Measurements from ENCODE around the gene SUGCT.

The SUGCT gene

GRCh38 chr7:40753455-40753854 lies 618.6 kb downstream of the SUGCT start:
- FAIRE-seq, result no peak

GRCh38 chr7:40755438-40755837 lies 620.6 kb downstream of the SUGCT start:
- FAIRE-seq, result no peak

GRCh38 chr7:40757109-40757508 lies 622.3 kb downstream of the SUGCT start:
- no peak for FAIRE-seq

GRCh38 chr7:40758590-40758989 lies 623.8 kb downstream of the SUGCT start:
- no peak for FAIRE-seq

- FAIRE-seq, result no peak
Observed at GRCh38 chr7:40760293-40760964, 625.6 kb downstream of the SUGCT start.

- FAIRE-seq, result no peak
Observed at GRCh38 chr7:40760987-40761386, 626.2 kb downstream of the SUGCT start.

- no peak for FAIRE-seq
Observed at GRCh38 chr7:40761762-40762560, 627.2 kb downstream of the SUGCT start.

GRCh38 chr7:40763319-40764287 lies 628.8 kb downstream of the SUGCT start:
- no peak for FAIRE-seq

- no peak for FAIRE-seq
Observed at GRCh38 chr7:40765639-40766038, 630.8 kb downstream of the SUGCT start.

GRCh38 chr7:40772096-40772495 lies 637.3 kb downstream of the SUGCT start:
- no peak for FAIRE-seq

GRCh38 chr7:40773656-40774055 lies 638.9 kb downstream of the SUGCT start:
- no peak for FAIRE-seq

- FAIRE-seq, result no peak
Observed at GRCh38 chr7:40775877-40776276, 641.1 kb downstream of the SUGCT start.

GRCh38 chr7:40777730-40778312 lies 643.0 kb downstream of the SUGCT start:
- FAIRE-seq, result no peak

GRCh38 chr7:40780460-40780859 lies 645.7 kb downstream of the SUGCT start:
- FAIRE-seq, result no peak

GRCh38 chr7:40782836-40783235 lies 648.0 kb downstream of the SUGCT start:
- no peak for FAIRE-seq

GRCh38 chr7:40784176-40784575 lies 649.4 kb downstream of the SUGCT start:
- no peak for FAIRE-seq

- no peak for FAIRE-seq
Observed at GRCh38 chr7:40786909-40787308, 652.1 kb downstream of the SUGCT start.

- no peak for FAIRE-seq
Observed at GRCh38 chr7:40793132-40793531, 658.3 kb downstream of the SUGCT start.

GRCh38 chr7:40795607-40796006 lies 660.8 kb downstream of the SUGCT start:
- no peak for FAIRE-seq

GRCh38 chr7:40796723-40797122 lies 661.9 kb downstream of the SUGCT start:
- no peak for FAIRE-seq

- no peak for FAIRE-seq
Observed at GRCh38 chr7:40798613-40799012, 663.8 kb downstream of the SUGCT start.

GRCh38 chr7:40799493-40800403 lies 664.9 kb downstream of the SUGCT start:
- no peak for FAIRE-seq
